Testis (tissue), 3 donors: ENCODE measurements around the gene ATP8A1. TPM values are rescaled to one million over a fixed set of nuclear protein-coding genes. Genes with fewer than 3 reads are reported as not detected.

Experiments used
- DNase-seq: peaks from one replicate; pipeline ENCODE4 v3.0.0-alpha.2; 2019
- H3K27ac ChIP-seq, 2 donors: fragments of 200-600 bp; sonication (generic); one replicate each; pipeline ENCODE4 v1.5.1; 2019
- H3K27me3 ChIP-seq: fragments of 200-600 bp; sonication (generic); one replicate; pipeline ENCODE4 v1.5.1; 2019
- H3K36me3 ChIP-seq: fragments of 200-600 bp; sonication (generic); one replicate; pipeline ENCODE4 v1.5.1; 2017; ENCODE audit warnings: low read depth; ENCODE audit errors: missing control alignments
- H3K4me1 ChIP-seq: fragments of 200-600 bp; sonication (generic); one replicate; pipeline ENCODE4 v1.5.1; 2019
- H3K4me3 ChIP-seq, 2 donors: fragments of 200-600 bp; sonication (generic); one replicate each; pipeline ENCODE4 v1.5.1; 2017 to 2019
- H3K9me3 ChIP-seq: fragments of 200-600 bp; sonication (generic); one replicate; pipeline ENCODE4 v1.5.1; 2017
- CTCF ChIP-seq, 3 experiments: fragments of 450-650 bp in 2 of 3; fragments of 200-600 bp in 1 of 3; sonication (generic) in 1 of 3; IDR thresholded peaks; one replicate each; pipeline ENCODE4 v1.5.1; 2016 to 2019; ENCODE audit warnings: antibody characterized with exemption in 3 of 3, mild to moderate bottlenecking in 2 of 3, moderate library complexity in 1 of 3
- POLR2A ChIP-seq: fragments of 450-650 bp; IDR thresholded peaks from one replicate; pipeline ENCODE4 v1.6.1; 2017; ENCODE audit warnings: antibody characterized with exemption, mild to moderate bottlenecking, moderate library complexity
- WGBS, 2 donors: methylation state at CpG; one replicate each; pipeline ENCODE4 v1.1.5; 2018; 5-methylcytosine and 5-hydroxymethylcytosine counted together
- intact Hi-C: fragments of 100-400 bp; cut with DNase I; formaldehyde crosslinking; loops from one replicate; pipeline ENCODE4 v1.15.1; 2023; ENCODE audit warnings: low total_unique reads
- polyA plus RNA-seq: library from polyadenylated mRNA; stranded (reverse); fragments of 350-450 nt; fragmentation: Illumina TruSeq; extraction: RNeasy Lipid Tissue Mini Kit (QIAGEN cat#74804); gene quantifications from one replicate; pipeline ENCODE4 v1.2.3, GENCODE V29; 2014; ENCODE audit warnings: low read depth, low replicate concordance; ENCODE audit not compliant: insufficient read depth
- total RNA-seq, 2 donors: library from RNA; depleted of rRNA; stranded (reverse); fragments of >200 nt; gene quantifications; one replicate each; pipeline ENCODE4 v1.2.3, GENCODE V29; 2016

The ATP8A1 gene
- total and polyA plus RNA-seq, 3 donors from 2014 or later, result 5.5 to 32.5 (median 18.8) TPM

GRCh38 chr4:42640613-42641012 lies 16.3 kb downstream of the ATP8A1 start:
- no peak overlapping the region for H3K27ac ChIP-seq
- no peak overlapping the region for H3K4me3 ChIP-seq
- no peaks in the 10 kb centered on the region for H3K4me1 ChIP-seq
- no peaks in the 10 kb centered on the region for H3K9me3 ChIP-seq
- H3K36me3 ChIP-seq, result no peaks in the 10 kb centered on the region
- DNase-seq, result no peak
- H3K27me3 ChIP-seq, result no peaks in the 10 kb centered on the region
- TF ChIP-seq CTCF (IDR thresholded peaks at IDR 0.05) (no peak), POLR2A (no peak)
- 76 to 88% methylated on average over 3 of the region's 3 CpGs for WGBS, 2 donors
- intact Hi-C loops, result no loop called here

- no peaks in the 10 kb centered on the region for H3K36me3 ChIP-seq
- intact Hi-C loops, result no loop called here
- WGBS, 2 donors, result 63 to 73% methylated on average over 3 of the region's 3 CpGs
These were observed 17.9 kb downstream of the ATP8A1 start for GRCh38 chr4:42638993-42639392.

DNA sequence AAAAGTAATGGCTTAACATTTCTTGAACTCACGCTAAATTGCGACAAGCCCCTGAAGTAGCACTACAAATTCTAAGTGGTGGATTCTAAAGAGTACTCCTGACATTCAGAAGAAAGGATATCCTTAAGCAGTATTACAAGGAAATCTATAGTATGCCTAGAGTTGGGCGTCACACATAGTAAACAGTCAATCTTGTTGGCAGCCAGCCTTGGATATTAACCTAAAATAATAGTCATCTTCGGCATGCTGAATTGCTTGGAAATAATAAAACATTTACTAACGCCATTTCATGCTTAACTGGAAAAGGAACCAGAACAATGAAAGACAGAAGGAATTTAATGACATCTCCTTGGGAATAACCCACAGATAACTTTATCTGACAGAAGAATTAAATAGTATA lies 18.6 kb downstream of the ATP8A1 start:
- DNase-seq, result no peak
- Histone ChIP-seq H3K36me3 (no peaks in the 10 kb centered on the region), H3K4me3 (no peak overlapping the region), H3K9me3 (no peaks in the 10 kb centered on the region), H3K27ac (no peak overlapping the region), H3K4me1 (no peaks in the 10 kb centered on the region), H3K27me3 (no peaks in the 10 kb centered on the region)
- TF ChIP-seq POLR2A, result no peak
- intact Hi-C loops, result no loop called here
- 86 to 90% methylated on average over 5 of the region's 5 CpGs for WGBS, 2 donors

More at GRCh38 chr4:42638993-42639392, 17.9 kb downstream of the ATP8A1 start:
- Histone ChIP-seq H3K27ac (no peak overlapping the region), H3K4me1 (no peaks in the 10 kb centered on the region), H3K27me3 (no peaks in the 10 kb centered on the region), H3K4me3 (no peak overlapping the region), H3K9me3 (no peaks in the 10 kb centered on the region)
- no peak for DNase-seq
- TF ChIP-seq POLR2A, result no peak
- no peak for TF ChIP-seq CTCF (IDR thresholded peaks at IDR 0.05)

GRCh38 chr4:42637867-42638266 lies 19.0 kb downstream of the ATP8A1 start:
- intact Hi-C loops, result no loop called here
- TF ChIP-seq POLR2A, result no peak
- no peak for TF ChIP-seq CTCF (IDR thresholded peaks at IDR 0.05)
- no peaks in the 10 kb centered on the region for H3K9me3 ChIP-seq
- H3K27me3 ChIP-seq, result no peaks in the 10 kb centered on the region
- H3K27ac ChIP-seq, result no peak overlapping the region
- no peaks in the 10 kb centered on the region for H3K4me1 ChIP-seq
- no peak overlapping the region for H3K4me3 ChIP-seq
- no peak for DNase-seq
- no peaks in the 10 kb centered on the region for H3K36me3 ChIP-seq

DNA sequence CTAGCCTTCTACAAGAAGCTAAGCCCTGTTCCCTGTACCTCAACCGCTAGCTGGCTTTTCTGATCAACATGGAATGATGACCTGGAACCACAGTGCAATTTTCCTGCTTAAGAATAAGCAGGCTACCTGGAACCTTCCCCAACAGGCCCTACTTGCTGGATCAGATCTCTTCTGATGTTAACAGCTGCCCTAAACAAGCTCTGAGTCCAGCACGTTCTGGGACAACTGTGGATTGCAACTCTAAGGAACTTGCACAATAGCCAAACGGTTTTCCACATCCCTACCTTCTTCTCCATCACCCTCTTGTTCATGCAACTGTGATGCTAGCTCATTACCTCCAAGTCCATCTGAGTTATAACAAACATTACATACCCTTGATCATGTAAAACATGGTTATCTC lies 19.8 kb downstream of the ATP8A1 start:
- H3K27ac ChIP-seq, result no peak overlapping the region
- intact Hi-C loops, result no loop called here
- no peaks in the 10 kb centered on the region for H3K27me3 ChIP-seq
- no peaks in the 10 kb centered on the region for H3K9me3 ChIP-seq
- no peak for TF ChIP-seq CTCF (IDR thresholded peaks at IDR 0.05)
- no peak for TF ChIP-seq POLR2A
- no peak for DNase-seq
- H3K36me3 ChIP-seq, result no peaks in the 10 kb centered on the region
- H3K4me3 ChIP-seq, result no peak overlapping the region
- 90 to 96% methylated on average over 3 of the region's 3 CpGs for WGBS, 2 donors
- H3K4me1 ChIP-seq, result no peaks in the 10 kb centered on the region
